HEK293 (cell line): ENCODE results near the gene NIPBL.
A peak's percentile ranks its signal among the peaks of the same experiment; 100 is the strongest.

Experiments used
- CTCF ChIA-PET: fragments of 350-600 bp; formaldehyde crosslinking; extraction: SDS; loops from one replicate; lab custom pipeline; 2021; ENCODE audit warnings: antibody characterized with exemption; lab: Yijun Ruan, JAX
- POLR2A ChIA-PET: fragments of 300-600 bp; formaldehyde crosslinking; extraction: SDS; loops from one replicate; lab custom pipeline; 2020; ENCODE audit warnings: antibody characterized with exemption, inconsistent platforms; lab: Yijun Ruan, JAX
- H3K27ac ChIP-seq: fragments of 200-500 bp; sonication (Bioruptor generic); 2 replicates; pipeline ENCODE4 v1.5.1; 2014; ENCODE audit warnings: low read depth, low read length, control low read depth, inconsistent platforms; ENCODE audit errors: extremely low read depth
- H3K36me3 ChIP-seq, 2 experiments: fragments of 200-500 bp in 1 of 2; sonication (Bioruptor generic) in 1 of 2; 1 replicate in 1 of 2; 2 replicates in 1 of 2; pipeline ENCODE4 v1.5.1; 2014 to 2017; ENCODE audit warnings: inconsistent platforms in 2 of 2, low read length in 2 of 2; ENCODE audit not compliant: control insufficient read depth in 2 of 2, insufficient read depth in 1 of 2
- H3K4me1 ChIP-seq: fragments of 200-500 bp; sonication (Bioruptor generic); 2 replicates; pipeline ENCODE4 v1.5.1; 2014; ENCODE audit warnings: mild to moderate bottlenecking, low read length, inconsistent platforms; ENCODE audit not compliant: control insufficient read depth, insufficient read depth
- H3K4me3 ChIP-seq: 2 replicates; pipeline ENCODE4 v1.5.1; 2011; ENCODE audit warnings: low read depth, mild to moderate bottlenecking, control low read depth, low read length, moderate library complexity
- H3K9me3 ChIP-seq: fragments of 200-500 bp; sonication (Bioruptor generic); 2 replicates; pipeline ENCODE4 v1.5.1; 2014; ENCODE audit warnings: low read depth, low read length, inconsistent platforms; ENCODE audit not compliant: control insufficient read depth, insufficient read depth
- BCL6B ChIP-seq: fragments of 450-650 bp; formaldehyde crosslinking; IDR thresholded peaks from 2 replicates; pipeline ENCODE4 v1.5.1; 2017; ENCODE audit warnings: missing biosample characterization, missing genetic modification characterization
- CTCF ChIP-seq: fragments of 450-650 bp; formaldehyde crosslinking; IDR thresholded peaks from 2 replicates; pipeline ENCODE4 v1.5.1; 2016; ENCODE audit warnings: missing biosample characterization, missing genetic modification characterization
- ELK4 ChIP-seq: IDR thresholded peaks from 2 replicates; pipeline ENCODE4 v1.6.1; 2011; ENCODE audit warnings: mild to moderate bottlenecking, low read depth, low read length, borderline replicate concordance
- HOXC10 ChIP-seq: sonication (generic); formaldehyde crosslinking; IDR thresholded peaks from 2 replicates; pipeline ENCODE4 v1.8.1; 2023; ENCODE audit warnings: mild to moderate bottlenecking, missing genetic modification reagents
- INSM2 ChIP-seq: fragments of 450-650 bp; formaldehyde crosslinking; IDR thresholded peaks from 2 replicates; pipeline ENCODE4 v1.5.1; 2016; ENCODE audit warnings: missing biosample characterization, missing genetic modification characterization
- KLF10 ChIP-seq: fragments of 450-650 bp; IDR thresholded peaks from 2 replicates; pipeline ENCODE4 v1.5.1; 2018; ENCODE audit warnings: missing biosample characterization, mild to moderate bottlenecking, missing genetic modification characterization
- KLF16 ChIP-seq: fragments of 450-650 bp; formaldehyde crosslinking; IDR thresholded peaks from 2 replicates; pipeline ENCODE4 v1.5.1; 2017; ENCODE audit warnings: missing biosample characterization, missing genetic modification characterization
- KLF9 ChIP-seq: fragments of 450-650 bp; formaldehyde crosslinking; IDR thresholded peaks from 2 replicates; pipeline ENCODE4 v1.5.1; 2016; ENCODE audit warnings: missing biosample characterization, missing genetic modification characterization, low read depth
- REPIN1 ChIP-seq: fragments of 450-650 bp; formaldehyde crosslinking; IDR thresholded peaks from 2 replicates; pipeline ENCODE4 v1.5.1; 2017; ENCODE audit warnings: missing biosample characterization, missing genetic modification characterization, low read depth
- SCRT2 ChIP-seq: fragments of 450-650 bp; formaldehyde crosslinking; IDR thresholded peaks from 2 replicates; pipeline ENCODE4 v1.5.1; 2016; ENCODE audit warnings: missing biosample characterization, missing genetic modification characterization
- SP7 ChIP-seq: fragments of 450-650 bp; formaldehyde crosslinking; IDR thresholded peaks from 2 replicates; pipeline ENCODE4 v1.5.1; 2016; ENCODE audit warnings: missing biosample characterization, missing genetic modification characterization
- ZFP3 ChIP-seq: fragments of 450-650 bp; formaldehyde crosslinking; IDR thresholded peaks from 2 replicates; pipeline ENCODE4 v1.5.1; 2016; ENCODE audit warnings: low read depth, missing biosample characterization, missing genetic modification characterization
- ZFP37 ChIP-seq: fragments of 450-650 bp; formaldehyde crosslinking; IDR thresholded peaks from 2 replicates; pipeline ENCODE4 v1.5.1; 2016; ENCODE audit warnings: missing biosample characterization, missing genetic modification characterization
- ZIC2 ChIP-seq: fragments of 450-650 bp; formaldehyde crosslinking; IDR thresholded peaks from 2 replicates; pipeline ENCODE4 v1.5.1; 2016; ENCODE audit warnings: missing biosample characterization, missing genetic modification characterization
- ZNF114 ChIP-seq: fragments of 450-650 bp; formaldehyde crosslinking; IDR thresholded peaks from 2 replicates; pipeline ENCODE4 v1.5.0; 2017; ENCODE audit warnings: missing biosample characterization, missing genetic modification characterization
- ZNF121 ChIP-seq: fragments of 450-650 bp; formaldehyde crosslinking; IDR thresholded peaks from 2 replicates; pipeline ENCODE4 v1.5.1; 2016; ENCODE audit warnings: missing biosample characterization, missing genetic modification characterization
- ZNF132 ChIP-seq: fragments of 450-650 bp; formaldehyde crosslinking; IDR thresholded peaks from 2 replicates; pipeline ENCODE4 v1.5.1; 2017; ENCODE audit warnings: missing biosample characterization, missing genetic modification characterization, borderline replicate concordance
- ZNF138 ChIP-seq: fragments of 450-650 bp; formaldehyde crosslinking; IDR thresholded peaks from 2 replicates; pipeline ENCODE4 v1.5.1; 2016; ENCODE audit warnings: missing biosample characterization, missing genetic modification characterization, borderline replicate concordance
- ZNF155 ChIP-seq: fragments of 450-650 bp; formaldehyde crosslinking; IDR thresholded peaks from 2 replicates; pipeline ENCODE4 v1.5.1; 2016; ENCODE audit warnings: missing biosample characterization, missing genetic modification characterization
- ZNF175 ChIP-seq: fragments of 450-650 bp; formaldehyde crosslinking; IDR thresholded peaks from 2 replicates; pipeline ENCODE4 v1.5.1; 2016; ENCODE audit warnings: missing biosample characterization, missing genetic modification characterization
- ZNF2 ChIP-seq: fragments of 450-650 bp; formaldehyde crosslinking; IDR thresholded peaks from 2 replicates; pipeline ENCODE4 v1.5.1; 2016; ENCODE audit warnings: missing biosample characterization, missing genetic modification characterization
- ZNF202 ChIP-seq: fragments of 450-650 bp; formaldehyde crosslinking; IDR thresholded peaks from 2 replicates; pipeline ENCODE4 v1.5.1; 2016; ENCODE audit warnings: missing biosample characterization, missing genetic modification characterization, borderline replicate concordance
- ZNF211 ChIP-seq: fragments of 450-650 bp; formaldehyde crosslinking; IDR thresholded peaks from 2 replicates; pipeline ENCODE4 v1.5.1; 2016; ENCODE audit warnings: low read depth, missing biosample characterization, missing genetic modification characterization
- ZNF248 ChIP-seq: fragments of 450-650 bp; formaldehyde crosslinking; IDR thresholded peaks from 2 replicates; pipeline ENCODE4 v1.5.1; 2017; ENCODE audit warnings: missing biosample characterization, missing genetic modification characterization
- ZNF274 ChIP-seq, 2 experiments: fragments of 200-500 bp in 1 of 2; fragments of 450-650 bp in 1 of 2; sonication (Bioruptor generic) in 1 of 2; formaldehyde crosslinking in 1 of 2; IDR thresholded peaks; 2 replicates each; pipeline versions ENCODE4 v1.5.1 to v1.6.1; 2014 to 2016; ENCODE audit warnings: borderline replicate concordance in 1 of 2, inconsistent platforms in 1 of 2, low read length in 1 of 2, missing biosample characterization in 1 of 2, missing genetic modification characterization in 1 of 2
- ZNF350 ChIP-seq: fragments of 450-650 bp; formaldehyde crosslinking; IDR thresholded peaks from 2 replicates; pipeline ENCODE4 v1.5.0; 2017; ENCODE audit warnings: missing biosample characterization, mild to moderate bottlenecking, missing genetic modification characterization
- ZNF426 ChIP-seq: fragments of 450-650 bp; formaldehyde crosslinking; IDR thresholded peaks from 2 replicates; pipeline ENCODE4 v1.5.1; 2017; ENCODE audit warnings: missing biosample characterization, missing genetic modification characterization, mild to moderate bottlenecking, inconsistent platforms, moderate library complexity
- ZNF548 ChIP-seq: fragments of 450-650 bp; formaldehyde crosslinking; IDR thresholded peaks from 2 replicates; pipeline ENCODE4 v1.5.1; 2016; ENCODE audit warnings: missing biosample characterization, missing genetic modification characterization
- ZNF660 ChIP-seq: fragments of 450-650 bp; IDR thresholded peaks from 2 replicates; pipeline ENCODE4 v1.5.1; 2018; ENCODE audit warnings: missing biosample characterization, mild to moderate bottlenecking, missing genetic modification characterization
- ZNF707 ChIP-seq: fragments of 450-650 bp; formaldehyde crosslinking; IDR thresholded peaks from 2 replicates; pipeline ENCODE4 v1.5.1; 2016; ENCODE audit warnings: missing biosample characterization, missing genetic modification characterization
- ZNF76 ChIP-seq: fragments of 450-650 bp; formaldehyde crosslinking; IDR thresholded peaks from 2 replicates; pipeline ENCODE4; 2016; ENCODE audit warnings: low read depth, missing biosample characterization, missing genetic modification characterization, borderline replicate concordance
- ZSCAN16 ChIP-seq: fragments of 450-650 bp; formaldehyde crosslinking; IDR thresholded peaks from 2 replicates; pipeline ENCODE4 v1.5.1; 2016; ENCODE audit warnings: missing biosample characterization, missing genetic modification characterization

The NIPBL gene

GRCh38 chr5:36875790-36876298 lies 725 bp upstream of the NIPBL start (continued):
- TF ChIP-seq ZNF132 (tag by site-specific recombination) = no peak
- peak; percentile 45 for TF ChIP-seq ZNF660
- 0 out of 2 replicates have a peak, but pooled peaks have one; percentile 38 for TF ChIP-seq KLF10 (tag by site-specific recombination)
- TF ChIP-seq ZNF138 = no peak
- no peak for TF ChIP-seq ZFP3 (tag by site-specific recombination)
- TF ChIP-seq ZNF274 (IDR thresholded peaks at IDR 0.05; ENCODE audit: low read length) = no peak
- no peak for TF ChIP-seq ZNF274 (tag by site-specific recombination; IDR thresholded peaks at IDR 0.05; ENCODE audit: borderline replicate concordance)
- no peak for TF ChIP-seq SCRT2 (tag by site-specific recombination)
- no peak for TF ChIP-seq HOXC10 (CRISPR knock-in tag)
- no peak; the same call in 1 of the 2 replicates for TF ChIP-seq ZNF121 (tag by site-specific recombination)
- TF ChIP-seq ZNF350 (tag by site-specific recombination) = no peak
- 0 out of 2 replicates have a peak, but pooled peaks have one; percentile 17 for TF ChIP-seq ZIC2 (tag by site-specific recombination)
- peak; percentile 45; the same call in 1 of the 2 replicates for TF ChIP-seq KLF9 (tag by site-specific recombination)
- TF ChIP-seq ZNF426 (tag by site-specific recombination) = no peak
- no peak for TF ChIP-seq ZNF2 (tag by site-specific recombination)
- no peak for TF ChIP-seq REPIN1 (tag by site-specific recombination)
- TF ChIP-seq ZSCAN16 (tag by site-specific recombination) = no peak
- no peak for TF ChIP-seq BCL6B
- TF ChIP-seq, all 188 proteins: peak for 28

- ChIA-PET CTCF (interaction anchor here (0.8 to 2.9 kb wide), 4 partner anchors 9 to 129 kb away, joined by 3 to 8 read pairs (median 6); no protein-coding TSS in a partner anchor), POLR2A (interaction anchor here (0.7 to 4.7 kb wide), 10 partner anchors 11 to 494 kb away, joined by 3 to 22 read pairs (median 5); partner anchors contain the start of gene NUP155)
- no peak for TF ChIP-seq HOXC10 (CRISPR knock-in tag)
- no peak for TF ChIP-seq ZNF211 (tag by site-specific recombination)
- no peak; the same call in none of the 2 replicates for TF ChIP-seq CTCF (tag by site-specific recombination)
- no peak for TF ChIP-seq ZNF548
- TF ChIP-seq ZNF248 (tag by site-specific recombination) = no peak
- TF ChIP-seq ZNF707 = no peak
- TF ChIP-seq ZNF155 (tag by site-specific recombination) = no peak
- no peak; the same call in 1 of the 2 replicates for TF ChIP-seq ZNF76 (tag by site-specific recombination)
- no peak for TF ChIP-seq ZNF202 (tag by site-specific recombination)
- TF ChIP-seq ELK4 = no peak
- TF ChIP-seq ZFP37 (tag by site-specific recombination) = peak; percentile 97
- peak; percentile 42; the same call in 1 of the 2 replicates for TF ChIP-seq KLF16
- no peak; the same call in 1 of the 2 replicates for TF ChIP-seq SP7
- TF ChIP-seq ZNF175 (tag by site-specific recombination) = no peak
- peak; percentile 77; the same call in 1 of the 2 replicates for TF ChIP-seq REPIN1 (tag by site-specific recombination)
- TF ChIP-seq ZNF114 (tag by site-specific recombination) = no peak
- no peak for TF ChIP-seq INSM2 (tag by site-specific recombination)
Observed at GRCh38 chr5:36876965-36877666, 547 bp downstream of the NIPBL start.

More at GRCh38 chr5:36876965-36877666, 547 bp downstream of the NIPBL start:
- H3K4me1 ChIP-seq = peaks cover 16% of the 10 kb centered on the region
- peak overlapping the region; percentile 95 for H3K4me3 ChIP-seq
- peaks cover 2 to 4% of the 10 kb centered on the region in 2 experiments for H3K36me3 ChIP-seq
- no peaks in the 10 kb centered on the region for H3K9me3 ChIP-seq
- H3K27ac ChIP-seq = peak overlapping the region; percentile 99
